OCI-LY7 (cell line): ENCODE measurements around the gene CKAP4. TPM values are rescaled to one million over a fixed set of nuclear protein-coding genes. Genes with fewer than 3 reads are reported as not detected.

Experiments
- BruUV-seq: library from RNA; stranded (reverse); fragments of 400-500 nt; replicated peaks from 2 replicates; lab custom pipeline; 2021; lab: Mats Ljungman, UMichigan
- CTCF ChIA-PET: fragments of 300-600 bp; sonication (Branson Sonifier 250); formaldehyde crosslinking; loops from one replicate; lab custom pipeline; 2022; ENCODE audit warnings: antibody characterized with exemption; ENCODE audit not compliant: unreplicated experiment; lab: Charles Lee
- POLR2A ChIA-PET: fragments of 300-600 bp; sonication (Branson Sonifier 250); formaldehyde crosslinking; loops from one replicate; lab custom pipeline; 2022; ENCODE audit warnings: antibody characterized with exemption; lab: Charles Lee
- DNase-seq: peaks from one replicate; pipeline ENCODE4 v3.0.0-alpha.2; 2015; ENCODE audit warnings: low spot score
- H2AFZ ChIP-seq: fragments of 200-600 bp; sonication (generic), shearing (Covaris generic); 2 replicates; pipeline ENCODE4 v1.6.1; 2014; ENCODE audit warnings: mild to moderate bottlenecking, antibody characterized with exemption, low read length, moderate library complexity
- H3K27ac ChIP-seq: fragments of 200-600 bp; sonication (generic); 2 replicates; pipeline ENCODE4 v1.5.1; 2014; ENCODE audit warnings: mixed run types, low read depth, mild to moderate bottlenecking, moderate library complexity, low read length, inconsistent platforms; ENCODE audit not compliant: poor library complexity, severe bottlenecking
- H3K36me3 ChIP-seq: fragments of 200-600 bp; sonication (generic); 2 replicates; pipeline ENCODE4 v1.6.1; 2014; ENCODE audit warnings: mild to moderate bottlenecking, antibody characterized with exemption, low read length, moderate library complexity, mixed read lengths; ENCODE audit not compliant: insufficient read depth
- H3K4me1 ChIP-seq: fragments of 200-600 bp; sonication (generic); 2 replicates; pipeline ENCODE4 v1.5.1; 2014; ENCODE audit warnings: mild to moderate bottlenecking, low read length; ENCODE audit not compliant: insufficient read depth, poor library complexity, severe bottlenecking
- H3K4me2 ChIP-seq: fragments of 200-600 bp; sonication (generic); 2 replicates; pipeline ENCODE4 v1.6.1; 2014; ENCODE audit warnings: mild to moderate bottlenecking, low read length
- H3K4me3 ChIP-seq: fragments of 200-600 bp; sonication (generic); 2 replicates; pipeline ENCODE4 v1.5.1; 2014; ENCODE audit warnings: mild to moderate bottlenecking, low read depth, low read length; ENCODE audit not compliant: poor library complexity, severe bottlenecking
- H3K79me2 ChIP-seq: fragments of 200-600 bp; sonication (generic); 2 replicates; pipeline ENCODE4 v1.6.1; 2016; ENCODE audit warnings: low read depth, mild to moderate bottlenecking, low read length, moderate library complexity, mixed read lengths; ENCODE audit not compliant: insufficient read depth
- H3K9me2 ChIP-seq: fragments of 200-600 bp; sonication (generic); 2 replicates; pipeline ENCODE4 v1.6.1; 2016; ENCODE audit warnings: mild to moderate bottlenecking, low read length, mixed read lengths; ENCODE audit not compliant: insufficient read depth
- H3K9me3 ChIP-seq: fragments of 200-600 bp; sonication (generic); 2 replicates; pipeline ENCODE4 v1.6.1; 2014; ENCODE audit warnings: mild to moderate bottlenecking, mixed run types, low read length, mixed read lengths
- H4K20me1 ChIP-seq: fragments of 200-600 bp; sonication (generic); 2 replicates; pipeline ENCODE4 v1.6.1; 2014; ENCODE audit warnings: mild to moderate bottlenecking, antibody characterized with exemption, low read length, moderate library complexity, mixed read lengths; ENCODE audit not compliant: insufficient read depth
- CTCF ChIP-seq: fragments of 200-600 bp; sonication (generic); conservative IDR thresholded peaks from 2 replicates; pipeline ENCODE4 v1.5.1; 2014; ENCODE audit warnings: mild to moderate bottlenecking, antibody characterized with exemption, low read length, moderate library complexity, mixed read lengths
- EZH2phosphoT487 ChIP-seq: fragments of 200-600 bp; sonication (generic); IDR thresholded peaks from 2 replicates; pipeline ENCODE4 v1.6.1; 2018; ENCODE audit warnings: low read depth, borderline replicate concordance, mild to moderate bottlenecking, mixed run types, antibody characterized with exemption, low read length, moderate library complexity, mixed read lengths
- intact Hi-C: fragments of 100-400 bp; cut with micrococcal nuclease; formaldehyde crosslinking; loops from one replicate; pipeline ENCODE4 v1.10.0; 2022; ENCODE audit not compliant: unreplicated experiment
- total RNA-seq, 2 experiments: library from RNA; depleted of rRNA in 1 of 2; stranded (reverse); fragments of >200 nt in 1 of 2; shearing (Covaris generic) in 1 of 2; gene quantifications; 2 replicates each; pipeline ENCODE4 v1.2.3, GENCODE V29; 2014 to 2022

CKAP4 gene
- total RNA-seq, 2 experiments from 2014 or later: 17.5 to 40.5 TPM

GRCh38 chr12:106258935-106259334 is 11.1 kb upstream of the CKAP4 start:
- H3K9me3 ChIP-seq: no peaks in the 10 kb centered on the region
- BruUV-seq: no TSS peak
- intact Hi-C loops: no loop called here
- H3K27ac ChIP-seq: no peak overlapping the region
- ChIA-PET POLR2A (interaction anchor here (0.7 to 2.7 kb wide), 3 partner anchors 9 to 29 kb away, joined by 3 to 22 read pairs (median 4); no protein-coding TSS in a partner anchor), CTCF (no interaction called here)
- H3K4me1 ChIP-seq: no peaks in the 10 kb centered on the region
- H4K20me1 ChIP-seq: no peaks in the 10 kb centered on the region
- no peaks in the 10 kb centered on the region for H3K9me2 ChIP-seq
- H3K79me2 ChIP-seq: no peaks in the 10 kb centered on the region
- no peak for TF ChIP-seq EZH2phosphoT487
- no peak for TF ChIP-seq CTCF
- H3K4me2 ChIP-seq: no peak overlapping the region
- no peak overlapping the region for H3K4me3 ChIP-seq
- no peaks in the 10 kb centered on the region for H3K36me3 ChIP-seq
- H2AFZ ChIP-seq: no peak overlapping the region
- DNase-seq: no peak

DNA sequence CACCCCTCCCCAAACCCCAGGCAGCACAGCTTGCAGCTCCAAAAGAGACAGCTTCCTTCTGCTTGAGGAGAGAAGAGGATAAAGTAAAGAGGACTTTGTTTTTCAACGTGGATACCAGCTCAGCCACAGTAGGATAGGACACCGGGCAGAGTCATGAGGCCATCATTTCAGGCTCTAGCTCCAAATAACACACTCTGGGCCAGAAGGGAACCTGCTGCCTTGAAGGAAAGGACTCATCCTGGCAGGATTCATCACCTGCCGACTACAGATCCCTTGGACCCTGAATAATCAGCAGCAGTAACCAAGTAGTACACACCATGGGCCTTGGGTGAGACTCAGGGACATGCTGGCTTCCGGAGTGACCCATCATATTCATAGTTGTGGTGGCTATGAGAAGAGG is 10.4 kb upstream of the CKAP4 start:
- Histone ChIP-seq H3K79me2 (no peaks in the 10 kb centered on the region), H3K4me1 (no peaks in the 10 kb centered on the region), H3K9me2 (no peaks in the 10 kb centered on the region), H2AFZ (no peak overlapping the region), H3K9me3 (no peaks in the 10 kb centered on the region), H3K4me3 (no peak overlapping the region), H3K27ac (no peak overlapping the region), H4K20me1 (no peaks in the 10 kb centered on the region), H3K4me2 (no peak overlapping the region), H3K36me3 (no peaks in the 10 kb centered on the region)
- no TSS peak for BruUV-seq
- ChIA-PET POLR2A (interaction anchor here (0.6 to 2.7 kb wide), 4 partner anchors 9 to 100 kb away, joined by 3 to 22 read pairs (median 4); no protein-coding TSS in a partner anchor), CTCF (no interaction called here)
- intact Hi-C loops: no loop called here
- TF ChIP-seq CTCF (no peak), EZH2phosphoT487 (no peak)
- no peak for DNase-seq

- no peak overlapping the region for H2AFZ ChIP-seq
- H3K4me3 ChIP-seq: no peak overlapping the region
- H3K27ac ChIP-seq: no peak overlapping the region
- intact Hi-C loops: no loop called here
- POLR2A ChIA-PET: interaction anchor here (0.7 kb wide), 1 partner anchor 26 kb away, joined by 3 read pairs; no protein-coding TSS in a partner anchor
- no peaks in the 10 kb centered on the region for H3K9me3 ChIP-seq
- DNase-seq: no peak
- CTCF ChIA-PET: no interaction called here
- peaks cover 6% of the 10 kb centered on the region for H3K4me1 ChIP-seq
- H3K9me2 ChIP-seq: no peaks in the 10 kb centered on the region
- no TSS peak for BruUV-seq
- no peaks in the 10 kb centered on the region for H4K20me1 ChIP-seq
- no peak overlapping the region for H3K4me2 ChIP-seq
- H3K36me3 ChIP-seq: no peaks in the 10 kb centered on the region
- no peak for TF ChIP-seq EZH2phosphoT487
- TF ChIP-seq CTCF: no peak
- no peaks in the 10 kb centered on the region for H3K79me2 ChIP-seq
These were observed 8.7 kb upstream of the CKAP4 start for GRCh38 chr12:106256524-106256923.
